NCI-H146 (cell line): ENCODE data around the gene CREB3.

Source experiments
- DNase-seq: peaks from one replicate; lab custom pipeline; 2025; lab: John Stamatoyannopoulos, UW

Gene CREB3

DNA sequence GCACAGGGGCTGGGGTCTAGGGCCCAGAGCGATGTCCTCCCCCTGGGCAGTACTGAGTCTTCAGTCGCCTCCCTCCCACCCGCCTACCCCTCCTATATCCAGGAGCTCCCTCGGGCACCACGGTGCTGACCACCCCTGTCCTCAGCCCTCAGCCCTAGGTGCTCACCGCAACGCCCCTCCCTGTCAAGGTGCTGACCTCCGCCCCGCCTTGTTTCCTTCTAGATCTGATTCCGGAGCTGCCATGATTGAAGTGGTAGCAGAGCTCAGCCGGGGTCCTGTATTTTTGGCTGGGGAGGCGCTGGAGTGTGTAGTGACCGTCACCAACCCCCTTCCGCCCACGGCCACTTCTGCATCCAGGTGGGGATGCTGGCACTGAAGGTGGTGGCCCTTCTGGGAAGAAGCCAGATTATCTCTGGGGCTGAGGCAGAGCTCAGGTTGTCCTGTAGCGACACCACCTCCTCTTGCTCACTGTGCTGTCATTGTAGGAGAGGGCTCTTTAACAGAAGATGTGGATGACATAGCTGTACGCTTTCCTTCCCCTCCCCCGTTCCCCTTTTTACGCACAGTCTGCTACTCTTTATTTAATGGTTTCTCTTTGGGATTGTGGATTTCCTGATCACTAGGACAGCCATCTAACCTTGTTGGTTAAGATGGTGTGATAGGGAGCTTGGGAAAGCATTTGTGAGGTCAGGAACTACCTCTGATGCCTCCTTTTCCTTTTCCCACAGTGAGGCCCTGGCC, 17.2 kb downstream of the CREB3 start:
- peak; percentile 59 for DNase-seq

DNA sequence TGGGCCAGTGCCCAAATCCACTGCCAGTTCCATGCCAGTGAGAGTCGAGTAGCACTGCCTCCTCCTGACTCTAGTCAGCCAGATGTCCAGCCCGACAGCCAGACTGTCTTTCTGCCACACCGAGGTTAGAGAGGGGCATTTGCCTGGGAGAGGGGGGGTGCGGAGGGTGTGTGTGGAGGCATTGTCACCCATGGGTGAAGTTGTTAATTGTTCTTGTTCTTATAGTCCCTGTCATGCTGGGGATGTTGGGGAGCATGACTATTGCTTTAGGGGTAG, 17.7 kb downstream of the CREB3 start:
- DNase-seq, result no peak

DNA sequence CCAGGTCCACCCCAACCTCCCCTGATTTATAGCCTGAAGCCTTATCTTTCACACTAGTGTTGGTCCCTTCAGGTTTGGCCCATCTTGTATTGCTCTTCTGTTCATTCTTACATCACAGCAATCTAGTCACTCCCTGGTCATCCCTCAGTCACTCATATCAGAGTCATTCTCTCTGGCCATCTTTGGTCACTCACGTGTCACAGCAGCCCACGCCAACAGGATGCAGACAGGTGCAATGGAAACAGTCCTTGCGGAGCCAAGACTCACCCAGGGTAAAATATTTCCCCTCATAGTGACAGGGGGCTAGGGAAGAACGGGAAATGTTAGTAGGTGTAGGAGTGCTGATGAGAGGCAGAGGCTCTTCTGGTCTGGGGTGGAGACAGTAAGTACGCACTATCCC, 21.0 kb downstream of the CREB3 start:
- no peak for DNase-seq

DNA sequence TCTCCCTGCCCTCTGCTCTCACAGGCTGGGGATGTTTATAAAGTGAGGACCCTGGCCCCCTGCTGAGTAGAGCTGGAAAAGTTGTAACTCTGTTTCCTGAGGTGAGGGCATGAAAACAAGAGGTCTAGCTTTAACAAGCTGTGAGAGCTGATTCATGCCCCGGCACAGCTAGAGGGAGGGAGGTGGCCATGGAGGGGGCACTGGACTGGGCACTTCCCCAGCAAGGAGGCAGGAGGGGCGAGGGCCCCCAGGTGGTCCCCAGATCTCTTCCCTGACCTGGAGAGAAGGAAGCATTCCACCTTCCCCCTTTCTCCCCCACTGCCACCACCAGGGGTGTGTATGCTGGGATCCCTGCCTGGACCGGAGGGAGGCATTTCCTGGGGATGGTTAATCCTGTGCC, 21.8 kb downstream of the CREB3 start, which contains the start of gene MSMP:
MSMP (minus strand) TSS at position 13 of the 400 bp plus-strand sequence. CDS start 147 bp downstream, outside the sequence.
- no peak for DNase-seq

- no peak for DNase-seq
Measured at GRCh38 chr9:35755071-35755470, 22.6 kb downstream of the CREB3 start.

DNA sequence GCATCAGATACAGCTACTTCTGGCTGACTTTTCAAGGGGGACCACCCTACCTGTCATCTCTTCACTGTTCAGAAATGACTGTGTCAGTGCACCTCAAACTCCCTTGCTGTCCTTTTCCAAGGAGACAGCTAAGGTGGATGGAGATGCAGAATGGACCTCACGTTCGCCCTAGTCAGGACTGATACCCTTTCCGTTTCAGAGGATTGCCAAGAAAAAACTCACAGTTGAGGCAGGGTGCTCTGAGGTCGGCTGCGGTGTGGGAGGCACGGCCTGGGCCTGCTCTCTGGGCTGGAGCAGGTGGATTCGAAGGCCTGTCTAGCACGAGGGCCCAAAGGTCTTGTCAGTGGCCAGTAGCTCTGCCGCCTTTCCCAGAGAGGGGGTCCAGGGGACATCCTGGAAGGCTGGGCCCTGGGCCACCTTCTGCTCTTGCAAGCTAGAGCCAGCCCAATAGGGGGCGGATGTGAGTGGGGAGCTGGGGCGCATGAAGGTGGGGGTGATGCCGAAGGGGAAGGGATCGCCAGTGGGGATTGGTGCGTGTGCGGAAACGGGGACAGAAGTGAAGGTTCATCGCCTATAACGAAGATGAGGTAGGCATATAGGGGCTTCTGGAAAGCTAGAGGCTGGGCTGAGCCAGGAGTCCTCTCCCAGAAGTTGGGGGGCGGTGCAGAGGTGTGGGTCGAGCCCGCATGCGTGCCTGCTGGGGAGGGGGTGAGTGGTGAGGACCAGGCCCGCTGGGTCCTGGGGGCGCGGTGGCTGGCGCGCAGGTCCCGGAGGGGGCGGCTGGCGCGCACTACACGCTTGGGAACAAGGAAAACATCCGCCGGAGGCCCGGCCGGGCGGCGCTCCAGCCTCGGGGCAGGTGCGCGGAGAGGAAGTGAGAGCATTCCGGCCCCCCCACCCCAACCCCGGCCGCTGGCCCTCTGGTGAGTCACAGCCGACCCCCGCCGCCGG, 24.1 kb downstream of the CREB3 start:
- peak; percentile 83 for DNase-seq

- DNase-seq, result peak; percentile 80
Measured at GRCh38 chr9:35757226-35757891, 24.9 kb downstream of the CREB3 start.

DNA sequence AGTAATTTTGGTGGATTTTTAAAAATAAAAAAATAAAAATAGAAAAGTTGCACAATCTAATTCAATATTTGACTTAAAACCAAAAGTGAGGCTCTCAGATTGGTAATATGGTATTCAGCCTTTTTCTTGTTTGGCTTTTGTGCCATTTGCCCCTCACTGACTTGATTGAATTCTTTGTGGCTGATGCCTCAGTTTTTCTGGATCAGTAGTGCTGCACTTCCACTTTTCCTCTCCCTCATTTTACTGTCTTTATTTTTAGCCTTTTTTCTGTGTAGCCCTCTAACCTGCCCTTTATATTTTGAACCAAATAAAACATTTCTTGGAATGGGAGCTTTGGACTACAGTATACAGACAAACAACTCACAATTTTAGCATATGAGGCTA, 25.4 kb downstream of the CREB3 start:
- no peak for DNase-seq

DNA sequence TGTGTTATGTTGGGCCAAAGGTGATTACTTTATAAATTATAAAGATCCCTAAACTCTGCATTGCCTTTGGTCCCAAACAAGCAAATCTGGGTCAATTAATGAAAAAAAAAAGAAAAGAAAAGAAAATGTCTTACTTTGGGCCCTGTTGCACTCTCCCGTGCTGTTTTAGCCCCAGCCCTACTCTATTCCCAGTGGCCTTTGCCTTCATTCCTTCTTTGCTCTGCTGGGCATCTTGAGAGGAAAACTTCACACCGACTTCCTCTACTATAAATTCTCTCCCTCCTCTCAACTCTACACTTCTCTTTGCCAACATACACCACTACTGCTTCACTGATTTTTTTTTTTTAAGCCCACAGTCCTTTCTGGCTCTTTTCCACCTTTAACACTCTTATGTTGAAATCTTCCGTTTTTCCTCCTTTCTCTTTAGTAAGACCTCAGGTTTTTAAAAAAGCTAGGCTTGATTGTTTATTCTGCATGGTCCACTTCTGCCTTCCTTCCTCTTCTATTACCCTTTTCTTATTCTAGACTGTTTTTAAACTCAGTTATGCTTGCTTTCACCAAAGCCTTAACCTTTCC, 26.1 kb downstream of the CREB3 start:
- DNase-seq, result no peak

GRCh38 chr9:35759795-35760194, 27.3 kb downstream of the CREB3 start:
- no peak for DNase-seq

GRCh38 chr9:35760651-35761050, 28.2 kb downstream of the CREB3 start:
- peak; percentile 71 for DNase-seq

GRCh38 chr9:35763181-35763580, 30.7 kb downstream of the CREB3 start:
- DNase-seq, result no peak

DNA sequence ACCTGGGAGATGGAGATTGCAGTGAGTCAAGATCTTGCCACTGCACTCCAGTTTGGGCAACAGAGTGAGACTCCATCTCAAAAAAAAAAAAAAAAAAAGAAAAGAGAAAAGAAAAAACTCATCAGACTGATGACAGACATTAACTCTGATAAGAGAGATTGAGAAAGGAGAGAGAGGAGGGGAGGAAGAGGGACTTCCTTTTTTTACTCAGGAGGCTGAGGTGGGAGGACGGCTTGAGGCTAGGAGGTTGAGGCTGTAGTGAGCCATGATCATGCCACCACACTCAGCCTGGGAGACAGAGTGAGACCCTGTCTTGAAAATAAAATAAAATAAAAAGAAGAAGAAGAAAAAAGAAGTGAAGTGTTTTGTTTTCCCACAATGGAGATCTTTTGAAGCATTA, 31.3 kb downstream of the CREB3 start:
- no peak for DNase-seq

- DNase-seq, result no peak
Measured at GRCh38 chr9:35766997-35767396, 34.5 kb downstream of the CREB3 start.

DNA sequence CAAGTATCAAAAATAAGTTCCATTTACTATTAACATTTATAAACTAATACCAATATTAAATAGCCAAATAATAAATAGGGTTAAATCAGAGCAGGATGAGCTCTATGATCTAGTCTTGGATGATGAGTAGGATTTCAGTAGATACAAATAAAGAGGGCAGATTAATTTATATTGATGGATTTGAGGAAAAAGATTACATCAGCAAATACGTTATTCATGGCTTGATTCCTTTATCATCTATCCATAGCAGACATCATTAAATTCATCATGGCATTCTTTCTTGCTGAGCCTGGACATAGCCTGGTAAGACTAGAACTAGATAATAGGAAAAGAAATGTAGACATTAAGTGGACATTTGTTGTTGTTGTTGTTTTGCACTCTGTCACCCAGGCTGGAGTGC, 35.0 kb downstream of the CREB3 start:
- no peak for DNase-seq

- no peak for DNase-seq
Measured at GRCh38 chr9:35769763-35770162, 37.3 kb downstream of the CREB3 start.

DNA sequence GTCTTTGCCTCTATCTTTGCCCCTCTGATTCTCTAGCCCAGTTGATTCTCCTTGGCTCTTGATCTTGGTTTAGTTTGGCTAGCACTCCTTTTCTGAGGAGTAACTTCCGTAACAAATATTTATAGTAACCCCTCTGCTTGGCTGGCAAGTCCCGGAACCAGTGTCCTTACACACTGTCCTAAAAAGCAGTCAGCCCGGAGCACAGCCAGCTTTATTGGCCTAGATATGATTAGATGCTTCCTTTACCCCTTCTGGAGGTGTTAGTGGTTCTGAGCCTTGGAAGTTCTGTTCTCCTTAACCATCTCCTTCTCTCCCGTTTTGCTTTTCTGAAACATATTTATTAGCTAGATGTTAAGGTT, 38.6 kb downstream of the CREB3 start:
- no peak for DNase-seq

DNA sequence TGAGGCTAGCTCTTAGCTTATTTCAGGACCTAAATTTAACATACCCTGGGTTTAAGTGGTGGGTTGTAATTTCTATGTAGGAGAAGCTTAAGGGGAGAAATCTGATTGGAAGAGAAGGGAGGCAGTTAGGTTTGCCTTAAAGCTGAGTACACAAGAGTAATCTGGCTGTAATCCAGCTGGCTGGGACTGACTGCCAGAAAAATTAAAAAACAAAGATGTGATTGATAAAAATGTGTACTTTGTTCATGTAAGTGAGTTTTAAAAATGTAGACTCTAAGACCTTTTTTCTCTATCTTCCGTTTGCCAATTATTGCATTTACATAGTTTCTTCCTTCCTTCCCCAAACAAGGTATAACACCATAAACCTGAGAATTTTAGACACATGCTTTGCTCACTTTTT, 39.1 kb downstream of the CREB3 start:
- DNase-seq, result peak; percentile 68

DNA sequence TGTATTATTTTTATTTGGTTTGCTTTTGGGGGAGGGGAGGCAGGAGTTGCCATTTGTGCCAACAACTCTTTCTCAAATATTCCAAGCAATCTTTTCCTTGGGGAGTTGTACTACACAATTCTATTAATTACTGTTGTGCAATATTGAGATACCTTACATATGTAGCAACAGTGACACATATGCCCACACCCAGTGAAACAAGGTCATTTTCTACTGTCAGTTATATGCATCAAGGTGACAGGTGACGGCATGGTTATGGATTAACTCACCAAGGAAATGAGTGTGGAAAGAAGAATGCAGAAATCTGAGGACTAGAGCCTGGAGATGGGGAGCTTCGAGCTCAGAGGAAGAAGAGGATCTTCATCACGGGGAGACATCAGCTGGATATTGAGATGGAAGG, 39.5 kb downstream of the CREB3 start:
- DNase-seq, result peak; percentile 23

- peak; percentile 66 for DNase-seq
Measured at GRCh38 chr9:35774907-35775635, 42.6 kb downstream of the CREB3 start.

DNA sequence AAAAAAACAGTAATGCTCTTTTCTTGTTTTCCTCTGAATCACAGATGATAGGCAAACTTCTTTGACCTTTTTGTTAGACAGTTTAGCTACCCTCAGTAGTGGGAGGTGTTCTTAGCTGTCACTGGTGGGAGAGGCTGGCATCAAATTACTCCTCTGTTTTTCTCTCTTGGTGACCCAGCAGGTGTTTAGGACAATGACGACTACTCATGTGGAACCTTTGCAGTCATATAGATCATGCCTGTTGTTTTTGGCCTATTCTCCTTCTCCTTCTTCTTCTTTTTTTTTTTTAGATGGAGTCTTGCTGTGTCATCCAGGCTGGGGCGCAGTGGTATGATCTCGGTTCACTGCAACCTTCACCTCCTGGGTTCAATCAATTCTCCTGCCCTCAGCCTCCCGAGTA, 43.6 kb downstream of the CREB3 start:
- peak; percentile 96 for DNase-seq

DNA sequence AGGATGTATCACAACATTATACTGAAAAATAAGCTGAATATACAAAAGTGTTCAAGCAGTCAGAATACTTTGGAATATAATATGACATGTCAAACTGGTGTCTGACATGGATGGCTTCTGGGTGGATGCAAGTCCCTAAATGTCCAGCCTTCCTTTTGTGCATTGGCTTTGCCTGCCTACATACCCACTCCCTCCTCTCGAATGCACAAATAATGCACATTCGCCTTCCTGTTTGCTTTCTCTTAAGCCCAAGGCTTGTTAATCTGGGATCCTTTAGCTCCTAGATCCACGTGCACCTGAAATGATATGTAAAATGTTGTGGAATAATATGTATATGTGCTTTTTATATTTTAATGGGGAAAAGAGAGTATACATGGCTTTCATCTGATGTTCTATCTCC, 46.0 kb downstream of the CREB3 start:
- peak; percentile 12 for DNase-seq
